ENCODE data around the gene TCF15.
"Not testable (repeated sequence)": the region's sequence is repeated elsewhere in the genome, so short reads cannot be mapped to it uniquely, and the experiment has no call there.

The TCF15 gene

DNA sequence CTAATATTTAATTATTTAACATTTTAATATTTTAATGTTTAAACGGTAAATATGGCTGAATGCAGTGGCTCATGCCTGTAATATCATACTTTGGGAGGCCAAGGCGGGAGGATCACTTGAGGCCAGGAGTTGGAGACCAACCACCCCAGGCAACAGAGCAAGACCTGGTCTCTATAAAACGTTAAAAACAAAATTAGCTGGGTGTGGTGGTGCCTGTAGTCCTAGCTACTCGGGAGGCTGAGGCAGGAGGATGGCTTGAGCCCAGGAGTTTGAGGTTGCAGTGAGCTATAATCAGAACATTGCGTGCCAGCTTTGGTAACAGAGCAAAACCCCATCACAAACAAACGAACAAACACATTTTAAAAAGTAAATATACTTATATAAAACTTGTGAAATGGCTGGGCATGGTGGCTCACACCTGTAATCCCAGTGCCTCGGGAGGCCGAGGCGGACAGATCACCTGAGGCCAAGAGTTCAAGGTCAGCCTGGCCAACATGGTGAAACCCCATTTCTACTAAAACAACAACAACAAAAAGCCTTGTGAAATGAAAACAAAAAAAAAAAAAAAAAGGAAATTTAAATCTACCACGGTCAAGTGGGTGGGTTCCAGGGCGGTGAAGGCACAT, 34.7 kb upstream of the TCF15 start:
- in situ Hi-C loops (cut with MboI; ENCODE audit: low pct_unique_long_range_greater_than_20kb, low sequenced_read_pairs) = no loop called here

DNA sequence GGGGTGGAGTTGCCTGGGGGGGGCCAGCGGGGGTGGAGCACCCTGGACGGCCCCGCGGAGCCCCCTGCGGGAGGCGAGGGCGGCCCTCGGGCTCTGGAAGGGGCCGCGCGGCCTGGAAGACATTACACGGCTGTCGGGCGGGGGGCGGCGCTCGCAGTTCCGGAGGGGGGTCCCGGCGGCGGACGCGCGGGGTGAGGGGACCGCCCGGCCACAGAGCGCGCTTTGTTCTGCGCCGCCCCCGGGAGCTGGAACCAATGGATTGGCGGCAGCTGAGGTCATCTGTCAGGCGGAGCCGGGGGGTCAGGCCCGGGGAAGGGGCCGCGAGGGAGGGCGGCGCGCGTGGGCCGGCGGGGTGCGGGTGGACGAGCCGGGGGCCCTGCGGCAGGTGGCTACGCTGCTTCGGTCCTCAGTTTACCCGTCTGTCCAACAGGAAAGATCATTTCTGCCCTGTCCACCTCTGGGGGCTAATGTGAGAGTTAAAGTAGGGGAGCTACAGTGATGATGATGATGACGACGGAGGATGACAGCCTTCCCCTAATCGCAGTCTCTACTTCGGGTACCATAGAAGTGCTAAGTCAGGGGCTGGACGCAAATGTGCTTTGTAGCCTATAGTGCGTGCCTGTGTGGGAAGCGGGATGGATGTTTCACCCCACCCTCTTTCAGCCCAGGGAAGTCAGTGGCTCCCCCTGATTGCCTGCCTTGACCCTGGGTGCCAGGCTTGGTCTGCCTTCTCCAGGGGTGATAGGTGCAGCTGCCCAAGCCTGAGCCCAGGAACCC, 32.5 kb upstream of the TCF15 start:
- no peak for DNase-seq
- in situ Hi-C loops (cut with MboI; ENCODE audit: low pct_unique_long_range_greater_than_20kb, low sequenced_read_pairs) = no loop called here

More for the DNA sequence above, 34.7 kb upstream of the TCF15 start:
- DNase-seq = no peak

DNA sequence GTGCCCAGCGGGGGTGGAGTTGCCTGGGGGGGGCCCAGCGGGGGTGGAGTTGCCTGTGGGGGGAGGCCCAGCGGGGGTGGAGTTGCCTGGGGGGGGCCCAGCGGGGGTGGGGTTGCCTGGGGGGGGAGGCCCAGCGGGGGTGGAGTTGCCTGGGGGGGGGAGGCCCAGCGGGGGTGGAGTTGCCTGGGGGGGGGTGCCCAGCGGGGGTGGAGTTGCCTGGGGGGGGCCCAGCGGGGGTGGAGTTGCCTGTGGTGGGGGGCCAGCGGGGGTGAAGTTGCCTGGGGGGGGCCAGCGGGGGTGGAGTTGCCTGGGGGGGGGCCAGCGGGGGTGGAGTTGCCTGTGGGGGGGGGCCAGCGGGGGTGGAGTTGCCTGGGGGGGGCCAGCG, 31.9 kb upstream of the TCF15 start:
- in situ Hi-C loops (cut with MboI; ENCODE audit: low pct_unique_long_range_greater_than_20kb, low sequenced_read_pairs); DNase-seq: not testable (repeated sequence)

DNA sequence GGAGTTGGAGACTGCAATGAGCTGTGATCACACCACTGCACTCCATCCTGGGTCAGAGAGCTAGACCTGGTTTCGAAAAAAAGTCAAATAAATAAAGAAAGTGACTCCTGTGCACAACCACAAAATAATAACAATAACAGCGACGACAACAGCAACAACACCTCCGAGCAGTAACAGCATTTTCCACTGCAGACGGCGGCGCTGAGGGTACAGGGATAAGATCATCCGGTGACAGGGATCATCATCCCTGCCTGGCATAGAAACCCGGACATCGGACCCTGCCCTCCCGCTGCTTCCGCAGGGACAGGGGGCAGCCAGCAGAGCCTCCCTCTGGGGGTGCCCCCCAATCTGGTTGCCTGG, 31.4 kb upstream of the TCF15 start:
- no peak for DNase-seq
- in situ Hi-C loops (cut with MboI; ENCODE audit: low pct_unique_long_range_greater_than_20kb, low sequenced_read_pairs) = no loop called here

DNA sequence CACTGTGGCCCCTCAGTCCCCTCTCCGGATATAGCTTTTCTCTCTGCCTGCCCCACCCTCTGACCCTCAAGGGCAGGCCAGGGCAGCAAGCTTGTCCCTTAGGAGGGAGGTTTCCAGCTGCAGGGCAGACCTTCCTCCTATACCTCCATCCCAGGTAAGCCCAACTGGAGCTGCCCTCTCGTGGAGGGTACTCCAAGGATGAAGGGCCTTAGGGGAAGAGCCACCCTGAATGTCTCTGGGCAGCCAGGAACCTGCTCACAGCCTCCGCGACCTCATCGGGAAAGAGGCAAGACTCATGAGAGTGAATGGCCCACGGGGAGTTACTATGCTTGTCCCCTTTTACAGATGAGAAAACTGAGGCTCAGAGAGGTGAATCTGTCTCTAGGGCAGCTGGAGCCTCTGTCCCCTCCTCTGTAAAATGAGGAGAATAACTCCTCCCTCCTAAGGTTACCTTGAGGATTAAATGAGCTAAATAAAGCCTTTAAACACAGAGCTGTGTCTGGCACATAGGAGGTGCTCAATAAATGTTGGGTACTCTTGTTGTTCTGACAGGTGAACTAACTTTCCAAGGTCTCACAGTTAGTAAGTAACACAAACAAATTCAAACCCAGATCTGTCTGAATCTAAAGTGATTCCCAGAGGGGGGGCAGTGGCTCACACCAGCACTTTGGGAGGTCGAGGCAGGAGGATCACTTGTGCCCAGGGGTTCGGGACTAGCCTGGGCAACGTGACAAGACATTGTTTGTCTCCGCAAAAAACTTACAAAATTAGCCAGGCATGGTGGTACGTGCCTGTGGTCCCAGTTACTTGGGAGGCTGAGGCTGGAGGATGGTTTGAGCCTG, 30.8 kb upstream of the TCF15 start:
- in situ Hi-C loops (cut with MboI; ENCODE audit: low pct_unique_long_range_greater_than_20kb, low sequenced_read_pairs) = no loop called here
- DNase-seq = no peak

DNA sequence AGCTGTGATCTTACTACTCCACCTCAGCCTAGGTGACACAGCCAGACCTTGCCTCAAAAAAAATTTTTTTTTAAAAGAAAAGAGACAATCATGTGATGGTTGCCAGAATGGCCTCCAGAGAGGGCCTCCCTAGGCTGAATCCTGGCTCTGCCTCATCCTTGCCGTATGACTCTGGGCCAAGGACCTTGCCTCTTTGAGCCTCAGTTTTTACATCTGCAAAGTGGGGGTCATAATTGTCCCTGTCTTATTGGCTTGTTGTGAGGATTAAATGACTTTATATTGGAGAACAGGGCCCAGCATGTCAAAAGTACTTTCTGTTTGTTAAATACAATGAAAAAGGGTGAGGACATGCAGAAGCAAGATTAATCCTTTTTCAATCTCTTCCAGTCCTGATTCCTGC, 28.5 kb upstream of the TCF15 start:
- in situ Hi-C loops (cut with MboI; ENCODE audit: low pct_unique_long_range_greater_than_20kb, low sequenced_read_pairs) = no loop called here
- no peak for DNase-seq

DNA sequence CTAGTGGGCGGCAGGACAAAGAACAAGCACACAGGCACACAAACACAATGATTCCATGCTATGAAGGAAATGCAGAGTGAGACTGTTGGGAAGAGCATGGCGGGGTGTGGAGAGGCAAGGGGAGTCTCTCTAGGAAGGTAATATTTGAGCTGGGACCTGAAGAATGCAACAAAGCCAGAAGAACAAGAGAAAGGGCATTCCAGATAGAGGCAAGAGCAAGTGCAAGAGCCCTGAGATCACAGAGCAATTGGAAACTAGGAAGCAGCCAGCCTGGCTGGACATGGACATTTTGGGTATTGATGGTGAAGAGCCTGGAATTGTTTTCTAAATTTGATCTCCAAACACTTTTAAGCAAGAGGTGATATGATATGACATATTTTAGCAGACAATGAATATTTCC, 27.4 kb upstream of the TCF15 start:
- no peak for DNase-seq
- in situ Hi-C loops (cut with MboI; ENCODE audit: low pct_unique_long_range_greater_than_20kb, low sequenced_read_pairs) = no loop called here

DNA sequence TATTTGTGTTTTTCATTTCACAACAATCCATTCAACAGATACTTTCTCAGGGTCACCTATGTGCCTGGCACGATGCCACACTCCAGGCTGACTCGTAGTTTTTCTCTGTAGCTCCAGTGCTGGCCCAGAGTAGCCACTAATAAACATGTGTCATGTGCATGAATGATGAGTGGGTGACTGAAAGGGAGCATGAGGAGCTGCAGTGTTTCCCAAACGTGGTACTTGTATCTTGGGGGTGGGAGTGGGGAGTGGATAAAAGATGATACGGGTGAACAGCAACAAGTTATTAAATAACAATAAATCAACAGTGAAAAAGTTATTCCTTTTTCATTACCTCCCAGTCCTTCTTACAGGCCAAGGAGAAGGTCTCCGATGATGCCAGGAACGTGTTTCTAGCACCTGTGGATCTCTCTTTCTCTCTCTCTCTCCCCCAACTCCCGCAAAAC, 25.8 kb upstream of the TCF15 start:
- DNase-seq = no peak
- in situ Hi-C loops (cut with MboI; ENCODE audit: low pct_unique_long_range_greater_than_20kb, low sequenced_read_pairs) = no loop called here

DNA sequence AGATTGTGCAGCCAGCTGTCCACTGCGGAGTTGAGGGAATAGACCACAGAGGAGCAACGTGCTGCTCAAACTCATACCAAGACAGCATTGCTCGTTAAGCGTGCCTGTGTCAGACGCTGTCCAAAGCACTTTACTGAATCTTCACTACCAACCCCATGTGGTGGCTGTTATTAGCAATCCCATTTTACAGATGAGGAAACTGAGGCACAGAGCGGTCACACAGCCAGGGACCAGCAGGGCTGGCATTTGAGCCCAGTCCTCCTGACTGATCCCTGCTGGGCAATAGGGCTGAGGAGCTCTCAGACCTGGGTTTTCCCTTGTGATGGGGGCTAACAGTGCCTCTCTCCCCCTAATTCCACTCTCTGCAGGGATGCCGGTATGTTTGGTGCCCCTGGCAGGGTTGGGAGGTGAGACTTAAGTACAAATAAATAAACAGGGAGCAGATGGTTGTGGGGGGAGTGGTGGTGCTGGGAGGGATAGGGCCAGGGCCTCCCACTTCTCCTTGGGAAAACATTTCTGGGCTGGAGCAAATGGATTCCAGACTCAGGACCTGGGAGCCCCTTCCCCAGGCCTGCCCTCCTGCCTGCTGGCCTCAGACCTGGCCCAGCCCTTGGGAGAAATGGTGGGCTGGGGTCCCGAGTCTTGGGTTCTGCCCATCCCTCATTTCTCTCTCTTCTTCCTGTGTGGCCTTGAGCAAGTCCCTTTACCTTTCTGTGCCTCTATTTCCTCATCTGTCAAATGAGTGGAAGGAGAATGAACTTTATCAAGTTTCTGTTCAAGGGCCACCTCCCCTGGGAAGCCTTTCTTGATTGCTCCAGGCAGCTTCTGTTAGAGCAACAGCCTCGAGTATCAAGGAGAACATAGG, 25.2 kb upstream of the TCF15 start:
- in situ Hi-C loops (cut with MboI; ENCODE audit: low pct_unique_long_range_greater_than_20kb, low sequenced_read_pairs) = no loop called here
- DNase-seq = no peak

DNA sequence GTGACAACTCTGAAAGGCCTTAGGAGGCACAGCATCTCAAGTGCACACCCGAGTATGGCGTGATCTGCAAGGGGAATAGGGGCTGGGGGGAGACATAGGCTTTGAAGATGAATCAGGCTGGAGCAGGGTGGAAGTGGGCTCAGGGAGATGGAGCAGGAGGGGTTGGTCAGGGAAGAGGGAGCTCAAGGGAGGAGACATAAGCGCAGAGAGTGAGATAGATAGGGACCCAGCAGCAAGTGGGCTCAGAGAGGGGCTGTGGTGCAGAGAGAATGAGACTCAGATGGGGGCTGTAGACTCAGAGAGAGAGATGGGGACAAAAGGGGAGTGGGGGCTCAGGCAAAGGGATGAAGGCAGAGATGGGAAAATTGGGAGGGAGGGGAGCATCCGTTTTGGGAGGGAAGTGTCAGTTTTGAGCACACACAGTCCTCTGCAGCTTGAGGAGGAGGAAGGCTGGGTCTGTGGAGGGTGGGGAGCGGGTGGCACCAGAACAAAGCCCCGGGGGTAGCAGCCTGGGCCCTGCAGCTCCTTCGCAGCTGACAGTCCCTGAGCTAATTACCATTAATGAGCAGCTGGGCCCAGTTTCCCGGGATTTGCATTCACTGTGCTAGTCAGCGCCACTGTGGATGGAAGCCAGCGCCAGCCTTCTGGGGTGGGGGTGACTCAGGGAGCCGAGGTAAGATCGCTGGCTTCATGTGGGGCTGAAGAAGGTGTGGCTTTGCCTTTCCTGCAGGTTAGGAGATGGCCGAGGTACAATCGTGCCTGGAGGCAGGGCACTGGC, 24.2 kb upstream of the TCF15 start:
- in situ Hi-C loops (cut with MboI; ENCODE audit: low pct_unique_long_range_greater_than_20kb, low sequenced_read_pairs) = no loop called here
- no peak for DNase-seq

DNA sequence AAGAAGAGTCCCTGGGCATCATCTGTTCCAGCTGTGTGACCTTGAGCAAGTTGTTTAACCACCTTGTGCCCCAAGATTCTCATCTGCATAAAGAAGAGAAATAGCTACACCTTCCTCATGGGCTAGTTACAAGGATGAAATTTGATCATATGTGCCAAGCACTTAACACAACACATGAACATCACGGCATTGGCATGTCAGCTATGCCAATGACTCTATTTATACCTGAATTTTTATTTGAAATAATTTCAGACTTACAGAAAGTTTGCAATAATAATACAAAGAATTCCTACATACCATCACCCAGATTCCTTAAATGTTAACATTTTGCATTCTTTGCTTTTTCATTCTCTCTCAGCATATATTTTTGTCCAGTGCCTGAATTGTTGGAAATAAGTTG, 21.0 kb upstream of the TCF15 start:
- in situ Hi-C loops (cut with MboI; ENCODE audit: low pct_unique_long_range_greater_than_20kb, low sequenced_read_pairs) = no loop called here
- DNase-seq = no peak

DNA sequence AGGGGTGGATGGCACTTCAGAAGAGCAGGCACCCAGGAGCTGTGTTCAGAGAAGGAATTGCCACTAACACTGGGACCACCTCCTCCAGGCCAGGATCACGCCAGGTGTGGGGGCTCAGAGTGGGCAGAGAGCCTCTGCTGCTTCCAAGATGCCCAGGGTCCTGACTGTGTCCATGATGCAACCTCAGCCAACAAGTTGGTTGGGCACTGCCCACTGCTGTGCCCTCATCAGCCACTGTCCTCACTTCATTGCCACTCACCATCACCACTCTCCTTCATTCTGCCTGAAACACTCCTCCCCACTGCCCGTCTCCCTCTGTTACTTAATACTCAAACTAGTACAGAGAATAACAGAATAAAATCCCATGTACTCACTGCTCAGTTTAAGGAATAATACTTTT, 16.5 kb upstream of the TCF15 start:
- in situ Hi-C loops (cut with MboI; ENCODE audit: low pct_unique_long_range_greater_than_20kb, low sequenced_read_pairs) = no loop called here

DNA sequence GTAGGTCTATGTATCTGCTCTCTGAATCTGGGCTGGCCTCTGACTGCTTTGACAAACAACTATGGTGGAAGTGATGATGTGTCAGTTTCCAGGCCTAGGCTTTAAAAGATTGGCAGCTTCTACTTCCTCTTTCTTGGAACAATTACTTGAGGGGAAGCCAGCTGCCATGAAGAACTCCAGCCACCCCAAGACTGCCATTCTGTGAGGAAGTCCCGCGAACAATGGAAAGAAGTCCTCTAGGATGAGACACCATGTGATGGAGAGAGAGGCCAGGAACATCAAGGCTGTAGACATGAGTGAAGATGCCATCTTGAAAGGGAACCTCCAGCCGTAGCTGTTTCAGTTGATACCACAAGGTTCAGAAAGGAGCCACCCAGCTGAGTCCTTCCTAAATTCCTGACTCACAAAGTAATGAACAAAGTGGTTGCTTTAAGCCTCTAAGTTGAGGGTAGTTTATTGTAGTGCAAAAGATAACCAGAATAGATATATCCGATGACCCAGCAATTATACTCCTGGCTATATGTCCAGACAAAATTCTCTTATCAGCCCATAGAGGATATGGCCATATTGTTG, 15.3 kb upstream of the TCF15 start:
- in situ Hi-C loops (cut with MboI; ENCODE audit: low pct_unique_long_range_greater_than_20kb, low sequenced_read_pairs) = no loop called here
- DNase-seq = peak; percentile 91

More for the DNA sequence above, 16.5 kb upstream of the TCF15 start:
- no peak for DNase-seq

DNA sequence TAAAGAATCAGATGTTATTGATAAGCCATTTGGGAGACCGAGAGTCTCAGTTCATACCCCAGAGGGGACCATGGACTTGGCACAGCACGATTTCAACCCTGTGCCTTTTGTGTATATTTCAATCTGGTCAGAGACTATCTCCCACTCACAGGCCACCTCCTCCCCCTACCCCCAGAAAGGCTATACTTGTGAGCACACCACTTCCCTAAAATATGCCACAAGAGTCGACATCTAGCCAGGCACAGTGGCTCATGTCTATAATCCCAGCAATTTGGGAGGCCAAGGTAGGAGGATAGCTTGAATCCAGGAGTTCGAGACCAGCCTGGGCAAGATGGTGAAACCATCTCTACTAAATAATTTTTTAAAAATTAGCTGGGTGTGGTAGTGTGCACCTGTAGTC, 13.6 kb upstream of the TCF15 start:
- in situ Hi-C loops (cut with MboI; ENCODE audit: low pct_unique_long_range_greater_than_20kb, low sequenced_read_pairs) = no loop called here
- DNase-seq = peak; percentile 50

DNA sequence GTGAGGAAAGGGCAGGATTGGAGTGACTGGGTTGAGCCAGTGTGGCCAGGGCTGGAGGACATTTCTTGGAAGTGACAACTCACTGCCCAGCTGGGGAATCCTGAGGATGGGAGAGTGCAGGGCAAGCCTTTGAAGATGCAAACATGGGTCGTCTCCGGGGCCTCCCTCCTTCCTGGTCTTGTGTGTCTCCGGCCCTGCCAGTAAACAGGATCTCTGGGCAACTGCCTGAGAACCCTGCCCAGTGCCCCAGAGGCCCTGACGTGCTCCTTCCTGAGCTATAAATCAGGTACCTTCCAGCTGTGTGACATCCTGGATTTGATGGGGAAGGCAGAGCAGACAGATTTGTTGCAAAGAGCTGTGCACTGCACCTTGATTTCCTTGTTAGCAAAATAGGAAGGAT, 12.9 kb upstream of the TCF15 start:
- no peak for DNase-seq
- in situ Hi-C loops (cut with MboI; ENCODE audit: low pct_unique_long_range_greater_than_20kb, low sequenced_read_pairs) = no loop called here

DNA sequence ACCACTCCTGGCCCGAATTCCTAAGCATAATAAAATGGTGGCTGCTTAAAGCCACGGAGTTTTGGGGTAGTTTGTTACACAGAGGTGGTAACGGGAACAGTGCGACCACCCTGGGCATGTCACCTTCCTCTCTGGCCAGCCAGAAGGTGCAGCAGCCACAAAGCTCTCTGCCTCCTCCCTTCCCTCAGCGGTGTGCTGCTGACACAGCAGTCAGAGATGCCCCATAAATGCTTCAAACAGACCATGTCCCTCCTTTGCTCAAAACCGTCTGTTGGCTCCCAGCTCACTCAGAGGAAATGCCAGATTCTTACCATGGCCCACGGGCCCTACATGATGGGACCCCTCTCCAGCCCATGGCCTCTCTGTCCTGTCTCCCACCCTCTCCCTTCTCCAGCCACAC, 12.1 kb upstream of the TCF15 start:
- in situ Hi-C loops (cut with MboI; ENCODE audit: low pct_unique_long_range_greater_than_20kb, low sequenced_read_pairs) = no loop called here

DNA sequence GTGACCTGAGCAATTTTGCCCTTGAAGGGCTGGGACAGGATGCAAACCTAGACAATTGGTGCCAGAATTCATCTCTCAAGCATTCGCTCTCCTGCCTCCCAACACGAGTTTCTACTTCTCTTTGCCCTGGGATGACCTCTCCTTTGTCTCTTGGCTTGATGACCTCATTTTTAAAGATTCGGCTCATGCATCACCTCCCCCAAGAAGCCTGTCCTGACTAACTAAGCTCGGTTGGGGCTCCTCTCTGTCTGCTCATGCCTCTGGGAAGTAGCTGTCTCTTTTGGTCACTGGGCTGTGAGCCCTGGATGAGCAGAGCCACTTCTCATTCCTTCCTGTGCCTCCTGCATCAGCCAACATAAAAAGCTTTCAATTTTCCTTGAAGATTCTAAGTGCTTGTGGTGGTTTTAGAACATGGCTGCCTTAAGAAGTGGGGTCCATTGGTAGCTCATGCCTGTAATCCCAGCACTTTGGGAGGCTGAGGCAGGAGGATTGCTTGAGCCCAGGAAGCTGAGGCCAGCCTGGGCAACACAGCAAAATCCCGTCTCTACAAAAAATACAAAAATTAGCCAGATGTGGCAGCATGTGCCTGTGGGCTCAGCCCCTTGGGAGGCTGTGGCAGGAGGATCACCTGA, 11.1 kb upstream of the TCF15 start:
- peak; percentile 47 for DNase-seq
- in situ Hi-C loops (cut with MboI; ENCODE audit: low pct_unique_long_range_greater_than_20kb, low sequenced_read_pairs) = no loop called here

More for the DNA sequence above, 12.1 kb upstream of the TCF15 start:
- DNase-seq = no peak

DNA sequence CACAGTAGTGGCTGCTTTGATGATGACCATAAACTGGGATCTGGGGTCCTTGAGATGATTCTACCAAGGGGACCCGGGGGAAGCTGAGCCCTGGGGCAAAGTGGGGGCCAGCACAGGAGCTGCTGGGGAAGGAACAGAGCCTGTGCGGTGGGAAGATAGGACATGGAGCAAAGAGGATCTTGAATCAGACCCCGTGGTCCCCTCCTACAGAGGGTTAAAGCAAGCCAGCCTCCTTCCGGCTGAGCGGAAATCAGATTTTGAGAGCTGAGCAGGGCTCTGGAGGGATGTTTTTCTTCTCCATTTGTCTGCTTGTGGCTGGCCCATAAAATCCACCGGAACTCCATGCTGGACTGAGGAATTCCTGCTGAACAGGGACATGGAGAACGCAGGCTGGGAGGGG, 10.1 kb upstream of the TCF15 start:
- in situ Hi-C loops (cut with MboI; ENCODE audit: low pct_unique_long_range_greater_than_20kb, low sequenced_read_pairs) = no loop called here
- DNase-seq = no peak

Measured in KBM-7 (cell line).